Neural progenitor cell (in vitro differentiated cells): ENCODE data around the gene GABPB2. TPM values are rescaled to one million over a fixed set of nuclear protein-coding genes. Genes with fewer than 3 reads are reported as not detected.

ENCODE experiments used
- DNase-seq: peaks from one replicate; pipeline ENCODE4 v3.0.0-alpha.2; 2016; ENCODE audit warnings: low spot score
- H2AFZ ChIP-seq: fragments of 200-600 bp; sonication (generic); replicated peaks from 2 replicates; pipeline ENCODE4 v1.6.1; 2016; ENCODE audit warnings: antibody characterized with exemption
- H3F3A ChIP-seq: fragments of 200-600 bp; sonication (generic); 2 replicates; pipeline ENCODE4 v1.6.1; 2016; ENCODE audit warnings: antibody characterized with exemption, low read depth
- H3K27ac ChIP-seq: fragments of 200-600 bp; sonication (generic); 2 replicates; pipeline ENCODE4 v1.5.1; 2016; ENCODE audit warnings: mild to moderate bottlenecking
- H3K27me3 ChIP-seq: fragments of 200-600 bp; sonication (generic); 2 replicates; pipeline ENCODE4 v1.6.1; 2016; ENCODE audit warnings: mild to moderate bottlenecking, moderate library complexity
- H3K36me3 ChIP-seq: fragments of 200-600 bp; sonication (generic); 2 replicates; pipeline ENCODE4 v1.5.1; 2016
- H3K4me1 ChIP-seq: fragments of 200-600 bp; sonication (generic); 2 replicates; pipeline ENCODE4 v1.6.1; 2016; ENCODE audit warnings: mixed run types
- H3K4me2 ChIP-seq: fragments of 200-600 bp; sonication (generic); 2 replicates; pipeline ENCODE4 v1.6.1; 2016
- H3K4me3 ChIP-seq: fragments of 200-600 bp; sonication (generic); 2 replicates; pipeline ENCODE4 v1.5.1; 2016
- H3K79me2 ChIP-seq: fragments of 200-600 bp; sonication (generic); 2 replicates; pipeline ENCODE4 v1.6.1; 2016; ENCODE audit warnings: low read depth
- H3K9ac ChIP-seq: fragments of 200-600 bp; sonication (generic); 2 replicates; pipeline ENCODE4 v1.6.1; 2016
- H3K9me3 ChIP-seq: fragments of 200-600 bp; sonication (generic); 2 replicates; pipeline ENCODE4 v1.5.1; 2016; ENCODE audit warnings: low read depth
- H4K20me1 ChIP-seq: fragments of 200-600 bp; sonication (generic); 2 replicates; pipeline ENCODE4 v1.6.1; 2016; ENCODE audit warnings: low read depth
- H3K27ac Mint-ChIP-seq: 3 replicates; pipeline ENCODE4 v1.8.0; 2021; ENCODE audit warnings: mixed read lengths
- H3K27me3 Mint-ChIP-seq: 2 replicates; pipeline ENCODE4 v1.8.0; 2022; ENCODE audit warnings: low read depth, mild to moderate bottlenecking, inconsistent platforms, moderate library complexity, mixed read lengths; ENCODE audit not compliant: insufficient read depth
- H3K36me3 Mint-ChIP-seq: 3 replicates; pipeline ENCODE4 v1.8.0; 2021; ENCODE audit warnings: mixed read lengths
- H3K4me1 Mint-ChIP-seq: 3 replicates; pipeline ENCODE4 v1.8.0; 2021; ENCODE audit warnings: mixed read lengths
- H3K4me3 Mint-ChIP-seq: 3 replicates; pipeline ENCODE4 v1.8.0; 2021; ENCODE audit warnings: mild to moderate bottlenecking, moderate library complexity, mixed read lengths
- H3K9me3 Mint-ChIP-seq: 3 replicates; pipeline ENCODE4 v1.8.0; 2020; ENCODE audit warnings: mixed read lengths
- CTCF ChIP-seq: fragments of 200-600 bp; sonication (generic); IDR thresholded peaks from 2 replicates; pipeline ENCODE4 v1.5.1; 2017; ENCODE audit warnings: antibody characterized with exemption, mild to moderate bottlenecking
- EZH2 ChIP-seq: fragments of 200-600 bp; sonication (generic); IDR thresholded peaks from 2 replicates; pipeline ENCODE4 v1.6.1; 2017; ENCODE audit warnings: antibody characterized with exemption, mild to moderate bottlenecking, moderate library complexity
- EZH2phosphoT487 ChIP-seq: fragments of 200-600 bp; sonication (generic); IDR thresholded peaks from 2 replicates; pipeline ENCODE4 v1.6.1; 2017; ENCODE audit warnings: antibody characterized with exemption
- total RNA-seq: library from RNA; depleted of rRNA; stranded (reverse); fragments of >200 nt; gene quantifications from 2 replicates; pipeline ENCODE4 v1.2.3, GENCODE V29; 2015; ENCODE audit warnings: low replicate concordance

GABPB2 gene
- total RNA-seq, 1 donor from 2014 or later, result 6.9 TPM

GRCh38 chr1:151059109-151060006 lies 11.2 kb upstream of the GABPB2 start, which contains the start of gene CDC42SE1:
TSS of gene CDC42SE1 (minus strand) at chr1:151059622. CDS start at chr1:151055730, 3,892 bp downstream.
- peak within 1 kb of the TSS; percentile 89 for H3K4me3 ChIP-seq

GRCh38 chr1:151060007-151060656 lies 10.4 kb upstream of the GABPB2 start, which contains the start of gene MLLT11:
TSS of gene MLLT11 (plus strand) at chr1:151060397. CDS start at chr1:151067225, 6,828 bp downstream.
- peaks cover 94% of the 10 kb centered on the region for H3K79me2 ChIP-seq
- peak within 1 kb of the TSS; percentile 76 for H3K27ac ChIP-seq
- H3K36me3 ChIP-seq, result no peaks in the 10 kb centered on the region
- H3K4me3 ChIP-seq, result peak within 1 kb of the TSS; percentile 89
- H3K9ac ChIP-seq, result peak within 1 kb of the TSS; percentile 75
- Mint-ChIP-seq H3K4me3 (peak within 1 kb of the TSS; percentile 93), H3K36me3 (peaks cover 32% of the 10 kb centered on the region), H3K9me3 (no peaks in the 10 kb centered on the region), H3K27ac (peak within 1 kb of the TSS; percentile 92), H3K4me1 (peaks cover 41% of the 10 kb centered on the region), H3K27me3 (peaks cover 11% of the 10 kb centered on the region)
- TF ChIP-seq EZH2 (no peak), CTCF (peak; percentile 30), EZH2phosphoT487 (no peak)
- H3K9me3 ChIP-seq, result no peaks in the 10 kb centered on the region
- no peaks in the 10 kb centered on the region for H3K27me3 ChIP-seq
- peaks cover 22% of the 10 kb centered on the region for H3F3A ChIP-seq
- H3K4me2 ChIP-seq, result peak within 1 kb of the TSS; percentile 90
- peak within 1 kb of the TSS; percentile 75 for H2AFZ ChIP-seq
- DNase-seq, result peak; percentile 94
- peaks cover 28% of the 10 kb centered on the region for H4K20me1 ChIP-seq
- peaks cover 17% of the 10 kb centered on the region for H3K4me1 ChIP-seq

More at GRCh38 chr1:151059109-151060006, 11.2 kb upstream of the GABPB2 start, which contains the start of gene CDC42SE1:
- TF ChIP-seq CTCF (peak; percentile 71), EZH2phosphoT487 (peak; percentile 37), EZH2 (no peak)
- Mint-ChIP-seq H3K4me3 (peak within 1 kb of the TSS; percentile 93), H3K27ac (peak within 1 kb of the TSS; percentile 92), H3K27me3 (peaks cover 11% of the 10 kb centered on the region), H3K9me3 (no peaks in the 10 kb centered on the region), H3K36me3 (peaks cover 37% of the 10 kb centered on the region), H3K4me1 (peaks cover 38% of the 10 kb centered on the region)
- peaks cover 23% of the 10 kb centered on the region for H4K20me1 ChIP-seq
- H3K79me2 ChIP-seq, result peaks cover 86% of the 10 kb centered on the region
- H3K27ac ChIP-seq, result peak within 1 kb of the TSS; percentile 76
- H3K27me3 ChIP-seq, result no peaks in the 10 kb centered on the region
- peak; percentile 95 for DNase-seq
- peak within 1 kb of the TSS; percentile 75 for H3K9ac ChIP-seq
- no peaks in the 10 kb centered on the region for H3K36me3 ChIP-seq
- peaks cover 17% of the 10 kb centered on the region for H3K4me1 ChIP-seq
- H3K4me2 ChIP-seq, result peak within 1 kb of the TSS; percentile 90
- H2AFZ ChIP-seq, result peak within 1 kb of the TSS; percentile 75
- no peaks in the 10 kb centered on the region for H3K9me3 ChIP-seq
- peaks cover 21% of the 10 kb centered on the region for H3F3A ChIP-seq

- TF ChIP-seq EZH2phosphoT487 (no peak), CTCF (no peak), EZH2 (no peak)
- peaks cover 99% of the 10 kb centered on the region for H3K79me2 ChIP-seq
- Mint-ChIP-seq H3K4me1 (peaks cover 41% of the 10 kb centered on the region), H3K4me3 (peak overlapping the region; percentile 93), H3K9me3 (no peaks in the 10 kb centered on the region), H3K36me3 (peaks cover 32% of the 10 kb centered on the region), H3K27me3 (peaks cover 11% of the 10 kb centered on the region), H3K27ac (peak overlapping the region; percentile 92)
- H3K9me3 ChIP-seq, result no peaks in the 10 kb centered on the region
- H3K4me1 ChIP-seq, result peaks cover 17% of the 10 kb centered on the region
- no peaks in the 10 kb centered on the region for H3K27me3 ChIP-seq
- peak overlapping the region; percentile 89 for H3K4me3 ChIP-seq
- peak overlapping the region; percentile 90 for H3K4me2 ChIP-seq
- no peaks in the 10 kb centered on the region for H3K36me3 ChIP-seq
- DNase-seq, result peak; percentile 38
- H3K9ac ChIP-seq, result peak overlapping the region; percentile 31
- peak overlapping the region; percentile 76 for H3K27ac ChIP-seq
- H2AFZ ChIP-seq, result peak overlapping the region; percentile 45
- peaks cover 25% of the 10 kb centered on the region for H3F3A ChIP-seq
- peaks cover 33% of the 10 kb centered on the region for H4K20me1 ChIP-seq
Measured at GRCh38 chr1:151060657-151061421, 9.7 kb upstream of the GABPB2 start.
